NCI-H1417 (cell line): Measurements from ENCODE around the gene TOMM34.
A peak's percentile ranks its signal among the peaks of the same experiment; 100 is the strongest.

ENCODE experiments used
- DNase-seq, 3 experiments: peaks; one replicate each; lab custom pipeline; 2025; lab: John Stamatoyannopoulos, UW

Gene TOMM34

GRCh38 chr20:44930517-44931168 lies 29.6 kb downstream of the TOMM34 start:
- no peak for DNase-seq

DNA sequence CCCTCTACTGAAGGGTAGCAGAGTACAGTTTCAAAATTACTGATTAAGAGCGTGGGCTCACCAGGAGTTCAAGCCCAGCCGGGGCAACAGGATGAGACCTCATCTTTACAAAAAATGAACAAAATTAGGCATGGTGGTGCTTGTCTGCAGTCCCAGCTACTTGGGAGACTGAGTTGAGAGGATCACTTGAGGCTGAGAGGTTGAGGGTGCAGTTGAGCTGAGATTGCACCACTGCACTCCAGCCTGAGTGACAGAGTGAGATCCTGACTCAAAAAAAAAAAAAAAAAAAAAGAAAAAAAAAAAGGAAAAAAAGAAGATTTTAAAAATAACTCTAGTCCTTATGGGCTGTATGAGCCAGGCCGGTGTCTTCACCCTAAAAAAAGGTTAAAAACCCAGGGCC lies 31.6 kb downstream of the TOMM34 start:
- DNase-seq: no peak

- DNase-seq: no peak
Observed at GRCh38 chr20:44924541-44924940, 35.7 kb downstream of the TOMM34 start.

- no peak for DNase-seq
Observed at GRCh38 chr20:44921447-44921846, 38.8 kb downstream of the TOMM34 start.

GRCh38 chr20:44918761-44919160 lies 41.4 kb downstream of the TOMM34 start:
- no peak for DNase-seq

DNA sequence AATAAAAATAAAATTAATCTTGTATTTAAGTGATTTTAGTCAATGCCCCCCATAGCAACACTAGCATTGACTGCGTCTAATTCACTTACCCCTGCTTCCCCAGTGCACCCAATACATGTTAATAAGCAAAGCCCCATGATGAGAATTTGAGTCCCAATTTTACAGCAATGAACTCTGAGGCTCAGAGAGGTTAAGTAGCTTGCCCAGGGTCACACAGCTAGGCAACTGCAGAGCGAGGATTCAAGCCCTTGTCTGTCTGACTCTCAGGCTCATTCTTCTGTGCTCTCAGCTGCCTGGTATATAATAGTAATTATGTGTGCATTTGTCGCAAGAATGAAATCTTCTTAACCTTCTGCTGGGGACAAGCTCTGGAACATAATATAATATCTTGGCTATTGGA lies 41.9 kb downstream of the TOMM34 start:
- DNase-seq: no peak

DNA sequence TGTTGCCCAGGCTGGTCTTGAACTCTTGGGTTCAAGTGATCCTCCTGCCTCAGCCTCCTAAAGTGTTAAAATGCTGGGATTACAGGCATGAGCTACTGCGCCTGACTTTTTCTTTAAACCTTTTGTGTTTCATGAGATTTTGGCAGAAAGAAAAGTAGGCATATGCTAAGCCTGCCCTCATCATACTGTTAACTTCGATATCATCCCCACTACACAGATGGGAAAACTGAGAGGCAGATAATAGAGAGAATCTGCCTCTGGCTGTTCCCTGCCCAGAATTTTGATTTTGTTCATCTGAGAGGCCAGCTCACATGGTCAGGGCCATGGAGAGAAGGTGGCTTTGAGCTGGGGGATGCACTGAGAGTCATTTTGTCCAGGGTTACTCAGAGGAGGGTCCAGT lies 42.8 kb downstream of the TOMM34 start:
- DNase-seq: no peak

DNA sequence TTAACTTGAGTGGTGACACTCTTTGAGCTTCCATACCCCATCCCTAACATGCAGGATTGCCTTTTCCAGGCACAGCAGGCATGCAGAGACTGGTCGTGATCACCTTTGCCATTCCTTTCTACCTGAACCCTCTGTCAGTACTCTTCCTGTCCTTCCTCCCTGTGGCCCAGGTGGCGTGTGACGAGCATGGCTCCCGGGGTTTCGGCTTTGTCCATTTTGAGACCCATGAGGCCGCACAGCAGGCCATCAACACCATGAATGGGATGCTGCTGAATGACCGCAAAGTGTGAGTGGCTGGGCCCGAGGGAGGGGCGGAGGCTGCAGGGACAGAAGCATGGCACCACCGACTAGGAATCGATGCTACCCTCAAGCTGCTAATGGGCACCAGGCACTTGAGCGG lies 43.6 kb downstream of the TOMM34 start:
- DNase-seq: no peak

- no peak for DNase-seq
Observed at GRCh38 chr20:44914924-44915323, 45.3 kb downstream of the TOMM34 start.

DNA sequence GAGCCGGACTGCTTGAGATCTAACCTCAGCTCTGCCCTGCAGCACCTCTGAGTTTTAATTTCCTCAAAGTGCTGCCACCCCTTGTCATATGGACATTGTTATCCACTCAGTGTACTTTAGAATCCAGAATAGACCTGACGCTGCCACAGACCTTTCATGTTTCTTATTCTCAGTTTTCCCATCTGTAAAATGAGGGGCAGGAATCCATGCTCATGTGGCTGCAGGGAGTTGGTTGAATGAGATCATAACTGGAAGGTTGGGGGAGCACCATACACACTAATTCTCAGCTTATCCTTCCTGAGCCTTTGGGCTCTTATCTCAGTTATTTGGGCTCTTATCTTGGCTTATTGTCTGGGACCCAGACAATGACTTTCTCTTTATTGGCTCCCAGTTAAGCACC lies 48.0 kb downstream of the TOMM34 start:
- DNase-seq: no peak

GRCh38 chr20:44911264-44911921 lies 48.8 kb downstream of the TOMM34 start:
- DNase-seq: peak in 2 of 3 experiments; percentile 12 to 31

DNA sequence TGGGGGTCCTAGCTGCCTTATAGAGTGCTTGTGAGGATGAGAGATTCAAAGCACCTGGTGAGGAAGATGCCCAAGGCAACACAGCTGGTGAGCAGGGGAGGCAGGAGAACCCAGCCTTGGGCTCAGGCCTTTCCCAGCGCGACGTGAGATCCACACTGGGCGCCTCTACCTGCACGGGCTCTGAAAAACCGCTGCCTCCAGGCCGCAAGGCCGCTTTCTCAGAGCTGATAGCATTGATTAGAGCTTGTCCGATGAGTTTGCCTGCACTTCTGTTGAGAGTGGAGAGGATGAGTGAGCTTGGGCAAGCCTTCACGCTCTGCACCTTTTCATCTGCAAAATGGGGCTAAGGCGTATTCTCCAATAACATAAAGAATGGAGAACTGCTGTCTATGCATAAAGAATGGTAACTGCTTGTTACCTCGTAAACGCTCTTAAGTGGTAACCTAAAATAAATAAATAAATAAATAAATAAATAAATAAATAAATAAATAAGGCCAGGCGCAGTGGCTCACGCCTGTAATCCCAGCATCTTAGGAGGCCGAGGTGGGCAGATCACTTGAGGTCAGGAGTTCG lies 49.4 kb downstream of the TOMM34 start:
- DNase-seq: peak in 1 of 3 experiments; percentile 39

- DNase-seq: peak; percentile 75 to 90 (median 90)
Observed at GRCh38 chr20:44909872-44910689, 50.1 kb downstream of the TOMM34 start, which contains the start of gene PABPC1L. Gene PABPC1L (plus strand): TSS chr20:44910060. CDS start chr20:44910144, 84 bp downstream.

DNA sequence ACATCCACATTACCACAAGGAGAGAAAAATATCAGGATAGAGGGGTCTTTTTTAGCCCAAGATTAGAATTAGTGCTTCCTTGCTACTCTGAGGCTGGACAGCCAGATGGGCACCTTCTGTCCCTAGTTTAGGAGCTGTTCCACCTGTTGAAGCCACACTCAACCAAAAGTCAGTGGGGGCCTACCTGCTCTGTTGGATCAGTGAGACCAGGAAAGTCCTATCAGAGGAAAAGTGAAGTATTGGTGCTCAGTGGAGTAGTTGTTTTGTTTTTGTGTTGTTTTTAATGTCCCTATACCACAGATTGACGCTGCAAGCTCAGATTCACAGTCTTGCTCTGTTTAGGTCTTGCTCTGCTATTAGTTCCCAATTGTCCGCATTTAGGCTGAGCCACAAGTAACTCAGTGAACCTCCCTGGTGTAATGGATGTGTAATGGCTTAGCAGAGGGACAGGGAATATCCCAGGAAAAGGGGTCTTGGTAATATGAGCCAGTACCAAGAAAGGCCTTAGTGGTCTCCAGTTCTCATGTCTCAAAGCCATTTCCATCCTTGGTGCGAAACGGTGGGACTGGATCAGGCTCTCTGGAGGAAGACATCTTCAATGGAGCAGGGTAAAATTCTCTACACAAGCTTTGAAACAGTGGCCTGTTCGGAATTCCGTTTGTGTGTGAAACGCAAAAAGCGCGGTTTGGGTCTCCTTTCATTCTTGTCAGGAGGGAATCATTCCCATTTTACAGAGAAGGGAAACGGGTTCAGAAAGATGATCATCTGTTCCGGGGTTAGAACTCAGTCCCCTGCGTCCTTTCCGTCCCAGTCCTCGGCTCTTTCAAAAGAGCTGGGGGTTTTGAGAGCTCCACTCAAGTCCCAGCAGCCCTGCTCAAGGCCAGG lies 51.0 kb downstream of the TOMM34 start:
- peak in 1 of 3 experiments; percentile 27 for DNase-seq

DNA sequence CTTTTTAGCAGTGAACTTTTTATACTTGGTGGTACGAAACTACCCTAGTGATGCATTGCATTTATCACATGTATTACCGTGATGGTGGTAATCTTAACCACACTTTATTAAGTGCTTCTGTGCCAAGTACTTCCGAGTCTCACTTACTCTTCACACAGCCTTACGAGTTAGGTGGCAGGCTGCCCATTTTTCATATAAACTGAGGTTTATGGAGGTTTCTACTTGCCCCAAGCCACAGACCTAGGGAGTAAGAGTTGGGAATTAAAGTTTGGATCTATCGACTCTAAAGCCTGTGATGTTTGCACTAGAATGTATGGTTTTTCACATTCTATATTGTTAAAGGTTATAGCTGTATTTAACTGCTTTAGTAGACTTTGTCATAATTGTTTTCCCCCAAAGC lies 55.8 kb downstream of the TOMM34 start:
- DNase-seq: no peak

DNA sequence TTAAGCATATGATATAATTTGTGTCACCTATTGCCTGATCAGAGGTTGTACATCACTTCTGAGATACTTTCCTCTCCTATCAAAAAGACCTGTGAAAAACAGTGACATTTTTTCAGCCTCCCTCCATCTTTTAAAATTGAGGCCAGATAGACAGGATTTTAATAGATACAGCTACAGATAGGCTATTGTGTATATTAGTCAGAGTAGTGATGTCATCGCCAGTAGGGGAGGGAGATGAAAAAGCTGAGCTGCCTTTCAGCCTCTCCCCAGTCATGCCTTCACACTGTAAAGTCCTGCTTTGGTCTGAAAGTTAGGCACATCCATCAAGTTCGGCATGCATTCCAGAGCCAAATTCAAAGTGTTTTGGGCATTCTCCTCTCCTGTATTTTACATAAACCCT lies 58.2 kb downstream of the TOMM34 start:
- DNase-seq: no peak

DNA sequence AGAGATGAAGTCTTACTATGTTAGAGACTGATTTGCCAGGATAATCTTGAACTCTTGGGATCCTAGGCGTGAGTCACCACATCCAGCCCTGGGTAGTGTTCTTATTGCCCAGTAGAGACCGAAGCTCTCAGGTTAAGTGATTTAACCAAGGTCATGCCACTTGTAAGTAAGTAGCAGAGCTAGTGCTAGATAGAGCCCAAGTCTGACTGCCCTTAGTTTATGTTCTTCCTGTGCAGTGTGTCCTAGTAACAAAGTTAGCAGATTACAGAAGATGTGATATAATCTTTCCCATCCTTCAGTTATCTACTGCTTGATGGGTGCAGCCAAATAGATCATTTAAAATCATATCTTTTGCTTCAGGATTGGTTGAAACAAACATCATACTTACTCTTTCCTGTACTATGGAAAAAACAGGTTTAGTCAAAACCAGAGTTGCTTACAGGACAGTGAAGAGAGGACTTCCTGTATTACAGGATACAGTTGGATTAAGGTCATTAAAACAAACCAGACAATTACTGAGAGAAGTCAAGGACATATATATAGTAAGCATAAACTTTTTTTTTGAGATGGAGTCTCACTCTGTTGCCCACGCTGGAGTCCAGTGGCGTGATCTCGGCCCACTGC lies 59.9 kb downstream of the TOMM34 start:
- no peak for DNase-seq

GRCh38 chr20:44897133-44897532 lies 63.1 kb downstream of the TOMM34 start:
- DNase-seq: no peak

DNA sequence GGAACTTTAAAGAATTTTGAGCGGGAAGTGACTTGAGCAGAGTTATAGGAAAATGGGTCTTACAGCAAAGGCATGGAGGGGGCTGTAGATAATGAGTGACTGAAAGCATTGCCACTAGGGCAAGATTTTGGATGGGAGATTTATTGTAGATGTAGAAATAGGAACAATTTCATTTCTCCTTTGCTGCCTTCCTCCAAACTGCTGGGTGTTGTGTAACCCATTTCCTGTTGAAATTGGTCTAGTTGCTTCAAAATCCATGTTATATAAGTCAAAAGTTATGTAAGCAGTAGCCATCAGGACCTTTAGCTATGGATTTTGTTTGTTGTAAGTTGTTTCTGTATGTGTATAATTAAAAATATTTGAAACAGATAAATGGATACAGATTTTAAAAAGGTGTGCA lies 63.6 kb downstream of the TOMM34 start:
- DNase-seq: no peak

DNA sequence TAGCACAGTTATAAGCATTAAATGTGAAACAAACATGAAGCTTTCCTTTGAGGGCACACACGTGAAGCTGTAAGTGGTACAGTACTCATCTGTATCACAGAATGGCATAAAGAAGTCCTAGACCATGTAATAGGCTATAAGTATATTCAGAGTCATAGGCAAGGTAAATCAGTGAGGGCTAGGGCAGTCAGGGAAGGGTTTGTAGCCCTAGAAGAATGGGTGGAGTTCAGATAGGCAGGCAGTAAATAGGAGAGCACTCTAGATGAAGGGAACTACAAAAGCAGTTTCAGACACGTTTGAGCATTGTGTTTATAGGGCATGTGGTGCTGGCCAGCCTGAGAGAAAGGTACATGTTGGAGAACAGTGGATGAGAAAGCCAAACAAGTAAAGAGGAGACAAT lies 65.2 kb downstream of the TOMM34 start:
- DNase-seq: no peak
